ENCODE results near the gene MGAT4B. TPM values are rescaled to one million over a fixed set of nuclear protein-coding genes. Genes with fewer than 3 reads are reported as not detected.

The MGAT4B gene
- total and polyA plus RNA-seq, 2 of the 13 experiments (the other 11 are each of a cell fraction or from before 2014, with no cell fraction given) = 93.5 to 130 TPM

DNA sequence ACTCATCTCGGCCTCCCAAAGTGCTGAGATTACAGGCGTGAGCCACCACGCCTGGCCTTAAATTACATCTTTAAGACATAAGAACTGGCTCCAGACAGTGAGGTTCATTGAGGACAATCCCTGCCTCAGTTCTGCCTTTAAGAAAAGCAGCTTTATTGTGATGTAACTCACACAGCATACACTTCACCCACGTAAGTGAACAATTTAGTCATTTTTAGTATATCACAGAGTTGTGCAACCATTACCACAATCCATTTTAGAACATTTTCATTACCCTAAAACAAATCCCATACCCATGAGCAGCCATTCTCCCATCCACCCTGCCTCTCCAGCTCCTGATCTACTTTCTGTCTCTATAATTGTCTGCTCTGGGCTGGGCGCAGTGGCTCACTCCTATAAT lies 36.9 kb downstream of the MGAT4B start:
- Histone ChIP-seq H3K79me2 (ENCODE audit: insufficient read depth, low read length) (peaks cover 8% of the 10 kb centered on the region), H3K4me2 (ENCODE audit: low read depth, low read length) (no peak overlapping the region), H3K36me3 (replicated peaks in 1 of 2; ENCODE audit: control insufficient read depth in 1 of 2, insufficient read depth in 2 of 2, low read length in 2 of 2) (peaks cover 45 to 90% of the 10 kb centered on the region in 2 experiments), H3K9ac (ENCODE audit: insufficient read depth, low read depth, low read length) (no peak overlapping the region), H3K4me1 (ENCODE audit: insufficient read depth, low read length) (no peaks in the 10 kb centered on the region), H3K4me3 (replicated peaks in 1 of 3; ENCODE audit: insufficient read depth in 1 of 3, low read depth in 2 of 3, low read length in 3 of 3) (no peak overlapping the region), H2AFZ (ENCODE audit: low read length) (no peak overlapping the region), H3K9me3 (ENCODE audit: low read length) (no peaks in the 10 kb centered on the region), H3K27ac (ENCODE audit: extremely low read length, insufficient read depth, low read length) (no peak overlapping the region), H4K20me1 (ENCODE audit: insufficient read depth, low read length) (no peaks in the 10 kb centered on the region), H3K27me3 (ENCODE audit: control insufficient read depth in 1 of 2, insufficient read depth in 2 of 2, low read length in 2 of 2) (no peaks in the 10 kb centered on the region)
- BruUV-seq (replicated peaks) = no TSS peak
- DNase-seq (ENCODE audit: low spot score) = no peak
- ATAC-seq = no peak
- 98% methylated on average over 5 of the region's 5 CpGs for WGBS (ENCODE audit: low lambda C conversion rate)
- FAIRE-seq = no peak
- CTCF ChIA-PET (ENCODE audit: low intra/inter-chr PET ratio, low total read pairs) = no interaction called here
- in situ Hi-C loops (cut with HindIII; ENCODE audit: extremely low pct_ligation_motif_present, low pct_unique_long_range_greater_than_20kb) = loop anchor here (25.0 kb wide), 1 partner anchor 318 kb away; no protein-coding TSS in a partner anchor
- intact Hi-C loops (cut with micrococcal nuclease; ENCODE audit: unreplicated experiment) = loop anchor here (10.0 kb wide), 1 partner anchor 135 kb away; the partner anchor contains the start of gene TBC1D9B
- POLR2A ChIA-PET = no interaction called here
- TF ChIP-seq GPN1 (CRISPR knock-in tag; IDR thresholded peaks at IDR 0.05; ENCODE audit: borderline replicate concordance) (no peak), ATRX (CRISPR knock-in tag; IDR thresholded peaks at IDR 0.05; ENCODE audit: borderline replicate concordance) (no peak), MAFK (conservative IDR thresholded peaks at IDR 0.05 in 1 of 2, IDR thresholded peaks at IDR 0.05 in 1 of 2; ENCODE audit: low read length in 2 of 2) (no peak), SOX5 (CRISPR knock-in tag; IDR thresholded peaks at IDR 0.05; ENCODE audit: borderline replicate concordance) (no peak), GATAD2A (CRISPR knock-in tag; IDR thresholded peaks at IDR 0.05) (no peak), RBM22 (optimal IDR thresholded peaks at IDR 0.05; ENCODE audit: low read length) (no peak)
- TF ChIP-seq, protein P1, sequence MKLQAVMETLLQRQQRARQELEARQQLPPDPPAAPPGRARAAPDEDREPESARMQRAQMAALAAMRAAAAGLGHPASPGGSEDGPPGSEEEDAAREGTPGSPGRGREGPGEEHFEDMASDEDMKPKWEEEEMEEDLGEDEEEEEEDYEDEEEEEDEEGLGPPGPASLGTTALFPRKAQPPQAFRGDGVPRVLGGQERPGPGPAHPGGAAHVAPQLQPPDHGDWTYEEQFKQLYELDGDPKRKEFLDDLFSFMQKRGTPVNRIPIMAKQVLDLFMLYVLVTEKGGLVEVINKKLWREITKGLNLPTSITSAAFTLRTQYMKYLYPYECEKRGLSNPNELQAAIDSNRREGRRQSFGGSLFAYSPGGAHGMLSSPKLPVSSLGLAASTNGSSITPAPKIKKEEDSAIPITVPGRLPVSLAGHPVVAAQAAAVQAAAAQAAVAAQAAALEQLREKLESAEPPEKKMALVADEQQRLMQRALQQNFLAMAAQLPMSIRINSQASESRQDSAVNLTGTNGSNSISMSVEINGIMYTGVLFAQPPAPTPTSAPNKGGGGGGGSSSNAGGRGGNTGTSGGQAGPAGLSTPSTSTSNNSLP (IDR thresholded peaks at IDR 0.05; ENCODE audit: low read depth, low read length) = no peak
- TF ChIP-seq, protein P2, sequence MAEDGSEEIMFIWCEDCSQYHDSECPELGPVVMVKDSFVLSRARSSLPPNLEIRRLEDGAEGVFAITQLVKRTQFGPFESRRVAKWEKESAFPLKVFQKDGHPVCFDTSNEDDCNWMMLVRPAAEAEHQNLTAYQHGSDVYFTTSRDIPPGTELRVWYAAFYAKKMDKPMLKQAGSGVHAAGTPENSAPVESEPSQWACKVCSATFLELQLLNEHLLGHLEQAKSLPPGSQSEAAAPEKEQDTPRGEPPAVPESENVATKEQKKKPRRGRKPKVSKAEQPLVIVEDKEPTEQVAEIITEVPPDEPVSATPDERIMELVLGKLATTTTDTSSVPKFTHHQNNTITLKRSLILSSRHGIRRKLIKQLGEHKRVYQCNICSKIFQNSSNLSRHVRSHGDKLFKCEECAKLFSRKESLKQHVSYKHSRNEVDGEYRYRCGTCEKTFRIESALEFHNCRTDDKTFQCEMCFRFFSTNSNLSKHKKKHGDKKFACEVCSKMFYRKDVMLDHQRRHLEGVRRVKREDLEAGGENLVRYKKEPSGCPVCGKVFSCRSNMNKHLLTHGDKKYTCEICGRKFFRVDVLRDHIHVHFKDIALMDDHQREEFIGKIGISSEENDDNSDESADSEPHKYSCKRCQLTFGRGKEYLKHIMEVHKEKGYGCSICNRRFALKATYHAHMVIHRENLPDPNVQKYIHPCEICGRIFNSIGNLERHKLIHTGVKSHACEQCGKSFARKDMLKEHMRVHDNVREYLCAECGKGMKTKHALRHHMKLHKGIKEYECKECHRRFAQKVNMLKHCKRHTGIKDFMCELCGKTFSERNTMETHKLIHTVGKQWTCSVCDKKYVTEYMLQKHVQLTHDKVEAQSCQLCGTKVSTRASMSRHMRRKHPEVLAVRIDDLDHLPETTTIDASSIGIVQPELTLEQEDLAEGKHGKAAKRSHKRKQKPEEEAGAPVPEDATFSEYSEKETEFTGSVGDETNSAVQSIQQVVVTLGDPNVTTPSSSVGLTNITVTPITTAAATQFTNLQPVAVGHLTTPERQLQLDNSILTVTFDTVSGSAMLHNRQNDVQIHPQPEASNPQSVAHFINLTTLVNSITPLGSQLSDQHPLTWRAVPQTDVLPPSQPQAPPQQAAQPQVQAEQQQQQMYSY (CRISPR knock-in tag; IDR thresholded peaks at IDR 0.05) = no peak
- TF ChIP-seq, protein P3, sequence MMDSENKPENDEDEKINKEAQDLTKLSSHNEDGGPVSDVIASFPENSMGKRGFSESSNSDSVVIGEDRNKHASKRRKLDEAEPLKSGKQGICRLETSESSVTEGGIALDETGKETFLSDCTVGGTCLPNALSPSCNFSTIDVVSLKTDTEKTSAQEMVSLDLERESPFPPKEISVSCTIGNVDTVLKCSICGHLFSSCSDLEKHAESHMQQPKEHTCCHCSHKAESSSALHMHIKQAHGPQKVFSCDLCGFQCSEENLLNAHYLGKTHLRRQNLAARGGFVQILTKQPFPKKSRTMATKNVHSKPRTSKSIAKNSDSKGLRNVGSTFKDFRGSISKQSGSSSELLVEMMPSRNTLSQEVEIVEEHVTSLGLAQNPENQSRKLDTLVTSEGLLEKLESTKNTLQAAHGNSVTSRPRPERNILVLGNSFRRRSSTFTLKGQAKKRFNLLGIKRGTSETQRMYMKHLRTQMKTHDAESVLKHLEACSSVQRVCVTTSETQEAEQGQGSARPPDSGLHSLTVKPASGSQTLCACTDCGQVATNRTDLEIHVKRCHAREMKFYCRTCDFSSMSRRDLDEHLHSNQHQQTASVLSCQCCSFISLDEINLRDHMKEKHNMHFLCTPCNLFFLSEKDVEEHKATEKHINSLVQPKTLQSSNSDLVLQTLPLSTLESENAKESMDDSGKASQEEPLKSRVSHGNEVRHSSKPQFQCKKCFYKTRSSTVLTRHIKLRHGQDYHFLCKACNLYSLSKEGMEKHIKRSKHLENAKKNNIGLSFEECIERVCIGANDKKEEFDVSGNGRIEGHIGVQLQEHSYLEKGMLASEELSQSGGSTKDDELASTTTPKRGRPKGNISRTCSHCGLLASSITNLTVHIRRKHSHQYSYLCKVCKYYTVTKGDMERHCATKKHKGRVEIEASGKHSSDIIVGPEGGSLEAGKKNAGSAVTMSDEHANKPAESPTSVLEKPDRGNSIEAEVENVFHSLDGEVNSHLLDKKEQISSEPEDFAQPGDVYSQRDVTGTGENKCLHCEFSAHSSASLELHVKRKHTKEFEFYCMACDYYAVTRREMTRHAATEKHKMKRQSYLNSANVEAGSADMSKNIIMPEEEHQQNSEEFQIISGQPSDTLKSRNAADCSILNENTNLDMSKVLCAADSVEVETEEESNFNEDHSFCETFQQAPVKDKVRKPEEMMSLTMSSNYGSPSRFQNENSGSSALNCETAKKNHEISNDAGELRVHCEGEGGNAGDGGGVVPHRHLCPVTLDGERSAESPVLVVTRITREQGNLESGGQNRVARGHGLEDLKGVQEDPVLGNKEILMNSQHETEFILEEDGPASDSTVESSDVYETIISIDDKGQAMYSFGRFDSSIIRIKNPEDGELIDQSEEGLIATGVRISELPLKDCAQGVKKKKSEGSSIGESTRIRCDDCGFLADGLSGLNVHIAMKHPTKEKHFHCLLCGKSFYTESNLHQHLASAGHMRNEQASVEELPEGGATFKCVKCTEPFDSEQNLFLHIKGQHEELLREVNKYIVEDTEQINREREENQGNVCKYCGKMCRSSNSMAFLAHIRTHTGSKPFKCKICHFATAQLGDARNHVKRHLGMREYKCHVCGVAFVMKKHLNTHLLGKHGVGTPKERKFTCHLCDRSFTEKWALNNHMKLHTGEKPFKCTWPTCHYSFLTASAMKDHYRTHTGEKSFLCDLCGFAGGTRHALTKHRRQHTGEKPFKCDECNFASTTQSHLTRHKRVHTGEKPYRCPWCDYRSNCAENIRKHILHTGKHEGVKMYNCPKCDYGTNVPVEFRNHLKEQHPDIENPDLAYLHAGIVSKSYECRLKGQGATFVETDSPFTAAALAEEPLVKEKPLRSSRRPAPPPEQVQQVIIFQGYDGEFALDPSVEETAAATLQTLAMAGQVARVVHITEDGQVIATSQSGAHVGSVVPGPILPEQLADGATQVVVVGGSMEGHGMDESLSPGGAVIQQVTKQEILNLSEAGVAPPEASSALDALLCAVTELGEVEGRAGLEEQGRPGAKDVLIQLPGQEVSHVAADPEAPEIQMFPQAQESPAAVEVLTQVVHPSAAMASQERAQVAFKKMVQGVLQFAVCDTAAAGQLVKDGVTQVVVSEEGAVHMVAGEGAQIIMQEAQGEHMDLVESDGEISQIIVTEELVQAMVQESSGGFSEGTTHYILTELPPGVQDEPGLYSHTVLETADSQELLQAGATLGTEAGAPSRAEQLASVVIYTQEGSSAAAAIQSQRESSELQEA (CRISPR knock-in tag; IDR thresholded peaks at IDR 0.05; ENCODE audit: not compliant biosample characterization) = no peak

Data from HepG2 (cell line).